Measurements from ENCODE around the gene NINJ1. TPM values are rescaled to one million over a fixed set of nuclear protein-coding genes. Genes with fewer than 3 reads are reported as not detected.

The NINJ1 gene
- total and polyA plus RNA-seq, 2 of the 13 experiments (the other 11 are each of a cell fraction or from before 2014, with no cell fraction given), result 81.2 to 92.1 TPM

DNA sequence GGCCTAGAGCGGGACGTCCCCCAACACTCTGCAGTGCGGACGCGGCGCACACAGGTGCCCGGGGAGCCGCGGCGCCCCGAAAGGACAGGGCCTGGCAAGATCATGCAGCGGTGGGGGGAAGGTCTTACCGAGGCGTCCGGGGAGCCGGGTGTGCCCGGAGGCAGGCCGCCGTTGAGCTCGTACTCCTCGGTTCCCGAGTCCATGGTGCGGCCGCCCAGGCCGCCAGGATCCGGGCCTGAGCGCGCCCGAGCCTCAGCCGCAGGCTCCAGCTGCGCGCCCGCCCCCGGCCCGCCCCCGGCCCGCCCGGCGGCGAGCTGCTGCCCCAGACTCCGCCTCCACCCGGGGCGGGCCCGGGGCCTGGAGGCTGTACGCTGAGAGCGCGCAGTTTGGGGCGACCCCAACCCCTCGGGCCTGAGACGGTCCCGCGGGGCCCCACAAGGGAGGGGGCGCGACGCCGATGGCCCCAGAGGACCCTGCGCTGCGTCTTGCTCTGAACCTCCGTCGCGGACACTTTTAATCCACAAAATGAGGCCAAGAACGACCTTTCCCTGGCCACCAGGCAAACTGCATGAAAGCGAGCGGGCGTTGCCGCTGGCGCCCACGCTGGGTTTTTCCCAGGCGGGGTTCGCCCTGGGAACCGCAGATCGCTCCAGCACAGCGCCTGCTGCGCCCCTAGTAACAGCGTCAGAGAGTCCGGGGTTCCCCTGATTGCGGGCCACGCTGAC, at the start of gene NINJ1 (continued):
- TF ChIP-seq PAF1 (CRISPR knock-in tag; IDR thresholded peaks at IDR 0.05) (no peak), U2AF1 (optimal IDR thresholded peaks at IDR 0.05; ENCODE audit: low read depth, low read length) (no peak), ZBTB38 (CRISPR knock-in tag; IDR thresholded peaks at IDR 0.05) (no peak), ZFP82 (CRISPR knock-in tag; IDR thresholded peaks at IDR 0.05; ENCODE audit: borderline replicate concordance) (peak; percentile 89), MYC (CRISPR knock-in tag; IDR thresholded peaks at IDR 0.05; ENCODE audit: borderline replicate concordance) (peak; percentile 15; the same call in 1 of the 2 replicates), NFE2L1 (CRISPR knock-in tag; IDR thresholded peaks at IDR 0.05; ENCODE audit: borderline replicate concordance) (no peak), ZMAT3 (CRISPR knock-in tag; conservative IDR thresholded peaks at IDR 0.05) (no peak), MBD4 (IDR thresholded peaks at IDR 0.05; ENCODE audit: borderline replicate concordance, low read length) (no peak), PHF8 (CRISPR knock-in tag; IDR thresholded peaks at IDR 0.05) (peak; percentile 92)
- TF ChIP-seq, protein P1, sequence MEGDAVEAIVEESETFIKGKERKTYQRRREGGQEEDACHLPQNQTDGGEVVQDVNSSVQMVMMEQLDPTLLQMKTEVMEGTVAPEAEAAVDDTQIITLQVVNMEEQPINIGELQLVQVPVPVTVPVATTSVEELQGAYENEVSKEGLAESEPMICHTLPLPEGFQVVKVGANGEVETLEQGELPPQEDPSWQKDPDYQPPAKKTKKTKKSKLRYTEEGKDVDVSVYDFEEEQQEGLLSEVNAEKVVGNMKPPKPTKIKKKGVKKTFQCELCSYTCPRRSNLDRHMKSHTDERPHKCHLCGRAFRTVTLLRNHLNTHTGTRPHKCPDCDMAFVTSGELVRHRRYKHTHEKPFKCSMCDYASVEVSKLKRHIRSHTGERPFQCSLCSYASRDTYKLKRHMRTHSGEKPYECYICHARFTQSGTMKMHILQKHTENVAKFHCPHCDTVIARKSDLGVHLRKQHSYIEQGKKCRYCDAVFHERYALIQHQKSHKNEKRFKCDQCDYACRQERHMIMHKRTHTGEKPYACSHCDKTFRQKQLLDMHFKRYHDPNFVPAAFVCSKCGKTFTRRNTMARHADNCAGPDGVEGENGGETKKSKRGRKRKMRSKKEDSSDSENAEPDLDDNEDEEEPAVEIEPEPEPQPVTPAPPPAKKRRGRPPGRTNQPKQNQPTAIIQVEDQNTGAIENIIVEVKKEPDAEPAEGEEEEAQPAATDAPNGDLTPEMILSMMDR (CRISPR knock-in tag; IDR thresholded peaks at IDR 0.05), result peak; percentile 5; the same call in 1 of the 2 replicates
- TF ChIP-seq, protein P2, sequence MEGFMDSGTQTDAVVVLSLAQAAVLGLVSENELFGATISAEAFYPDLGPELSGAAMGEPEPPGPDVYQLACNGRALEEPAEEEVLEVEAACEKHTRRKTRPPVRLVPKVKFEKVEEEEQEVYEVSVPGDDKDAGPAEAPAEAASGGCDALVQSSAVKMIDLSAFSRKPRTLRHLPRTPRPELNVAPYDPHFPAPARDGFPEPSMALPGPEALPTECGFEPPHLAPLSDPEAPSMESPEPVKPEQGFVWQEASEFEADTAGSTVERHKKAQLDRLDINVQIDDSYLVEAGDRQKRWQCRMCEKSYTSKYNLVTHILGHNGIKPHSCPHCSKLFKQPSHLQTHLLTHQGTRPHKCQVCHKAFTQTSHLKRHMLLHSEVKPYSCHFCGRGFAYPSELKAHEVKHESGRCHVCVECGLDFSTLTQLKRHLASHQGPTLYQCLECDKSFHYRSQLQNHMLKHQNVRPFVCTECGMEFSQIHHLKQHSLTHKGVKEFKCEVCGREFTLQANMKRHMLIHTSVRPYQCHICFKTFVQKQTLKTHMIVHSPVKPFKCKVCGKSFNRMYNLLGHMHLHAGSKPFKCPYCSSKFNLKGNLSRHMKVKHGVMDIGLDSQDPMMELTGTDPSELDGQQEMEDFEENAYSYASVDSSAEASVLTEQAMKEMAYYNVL (CRISPR knock-in tag; IDR thresholded peaks at IDR 0.05; ENCODE audit: borderline replicate concordance), result peak; percentile 23; the same call in 1 of the 2 replicates
- TF ChIP-seq, protein P3, sequence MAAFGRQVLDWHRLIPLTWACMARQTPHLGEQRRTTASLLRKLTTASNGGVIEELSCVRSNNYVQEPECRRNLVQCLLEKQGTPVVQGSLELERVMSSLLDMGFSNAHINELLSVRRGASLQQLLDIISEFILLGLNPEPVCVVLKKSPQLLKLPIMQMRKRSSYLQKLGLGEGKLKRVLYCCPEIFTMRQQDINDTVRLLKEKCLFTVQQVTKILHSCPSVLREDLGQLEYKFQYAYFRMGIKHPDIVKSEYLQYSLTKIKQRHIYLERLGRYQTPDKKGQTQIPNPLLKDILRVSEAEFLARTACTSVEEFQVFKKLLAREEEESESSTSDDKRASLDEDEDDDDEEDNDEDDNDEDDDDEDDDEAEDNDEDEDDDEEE (CRISPR knock-in tag; IDR thresholded peaks at IDR 0.05), result no peak
- TF ChIP-seq, protein P4, sequence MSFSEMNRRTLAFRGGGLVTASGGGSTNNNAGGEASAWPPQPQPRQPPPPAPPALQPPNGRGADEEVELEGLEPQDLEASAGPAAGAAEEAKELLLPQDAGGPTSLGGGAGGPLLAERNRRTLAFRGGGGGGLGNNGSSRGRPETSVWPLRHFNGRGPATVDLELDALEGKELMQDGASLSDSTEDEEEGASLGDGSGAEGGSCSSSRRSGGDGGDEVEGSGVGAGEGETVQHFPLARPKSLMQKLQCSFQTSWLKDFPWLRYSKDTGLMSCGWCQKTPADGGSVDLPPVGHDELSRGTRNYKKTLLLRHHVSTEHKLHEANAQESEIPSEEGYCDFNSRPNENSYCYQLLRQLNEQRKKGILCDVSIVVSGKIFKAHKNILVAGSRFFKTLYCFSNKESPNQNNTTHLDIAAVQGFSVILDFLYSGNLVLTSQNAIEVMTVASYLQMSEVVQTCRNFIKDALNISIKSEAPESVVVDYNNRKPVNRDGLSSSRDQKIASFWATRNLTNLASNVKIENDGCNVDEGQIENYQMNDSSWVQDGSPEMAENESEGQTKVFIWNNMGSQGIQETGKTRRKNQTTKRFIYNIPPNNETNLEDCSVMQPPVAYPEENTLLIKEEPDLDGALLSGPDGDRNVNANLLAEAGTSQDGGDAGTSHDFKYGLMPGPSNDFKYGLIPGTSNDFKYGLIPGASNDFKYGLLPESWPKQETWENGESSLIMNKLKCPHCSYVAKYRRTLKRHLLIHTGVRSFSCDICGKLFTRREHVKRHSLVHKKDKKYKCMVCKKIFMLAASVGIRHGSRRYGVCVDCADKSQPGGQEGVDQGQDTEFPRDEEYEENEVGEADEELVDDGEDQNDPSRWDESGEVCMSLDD (CRISPR knock-in tag; IDR thresholded peaks at IDR 0.05; ENCODE audit: borderline replicate concordance), result 0 out of 2 replicates have a peak, but pooled peaks have one; percentile 60
- TF ChIP-seq, protein P5, sequence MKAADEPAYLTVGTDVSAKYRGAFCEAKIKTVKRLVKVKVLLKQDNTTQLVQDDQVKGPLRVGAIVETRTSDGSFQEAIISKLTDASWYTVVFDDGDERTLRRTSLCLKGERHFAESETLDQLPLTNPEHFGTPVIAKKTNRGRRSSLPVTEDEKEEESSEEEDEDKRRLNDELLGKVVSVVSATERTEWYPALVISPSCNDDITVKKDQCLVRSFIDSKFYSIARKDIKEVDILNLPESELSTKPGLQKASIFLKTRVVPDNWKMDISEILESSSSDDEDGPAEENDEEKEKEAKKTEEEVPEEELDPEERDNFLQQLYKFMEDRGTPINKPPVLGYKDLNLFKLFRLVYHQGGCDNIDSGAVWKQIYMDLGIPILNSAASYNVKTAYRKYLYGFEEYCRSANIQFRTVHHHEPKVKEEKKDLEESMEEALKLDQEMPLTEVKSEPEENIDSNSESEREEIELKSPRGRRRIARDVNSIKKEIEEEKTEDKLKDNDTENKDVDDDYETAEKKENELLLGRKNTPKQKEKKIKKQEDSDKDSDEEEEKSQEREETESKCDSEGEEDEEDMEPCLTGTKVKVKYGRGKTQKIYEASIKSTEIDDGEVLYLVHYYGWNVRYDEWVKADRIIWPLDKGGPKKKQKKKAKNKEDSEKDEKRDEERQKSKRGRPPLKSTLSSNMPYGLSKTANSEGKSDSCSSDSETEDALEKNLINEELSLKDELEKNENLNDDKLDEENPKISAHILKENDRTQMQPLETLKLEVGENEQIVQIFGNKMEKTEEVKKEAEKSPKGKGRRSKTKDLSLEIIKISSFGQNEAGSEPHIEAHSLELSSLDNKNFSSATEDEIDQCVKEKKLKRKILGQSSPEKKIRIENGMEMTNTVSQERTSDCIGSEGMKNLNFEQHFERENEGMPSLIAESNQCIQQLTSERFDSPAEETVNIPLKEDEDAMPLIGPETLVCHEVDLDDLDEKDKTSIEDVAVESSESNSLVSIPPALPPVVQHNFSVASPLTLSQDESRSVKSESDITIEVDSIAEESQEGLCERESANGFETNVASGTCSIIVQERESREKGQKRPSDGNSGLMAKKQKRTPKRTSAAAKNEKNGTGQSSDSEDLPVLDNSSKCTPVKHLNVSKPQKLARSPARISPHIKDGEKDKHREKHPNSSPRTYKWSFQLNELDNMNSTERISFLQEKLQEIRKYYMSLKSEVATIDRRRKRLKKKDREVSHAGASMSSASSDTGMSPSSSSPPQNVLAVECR (CRISPR knock-in tag; IDR thresholded peaks at IDR 0.05; ENCODE audit: borderline replicate concordance), result peak; percentile 34; the same call in 1 of the 2 replicates
